ENCODE data around the gene GTPBP4. TPM values are rescaled to one million over a fixed set of nuclear protein-coding genes. Genes with fewer than 3 reads are reported as not detected.
A peak's percentile ranks its signal among the peaks of the same experiment; 100 is the strongest.

GTPBP4 gene
- total RNA-seq, 1 donor from 2014 or later, result 135 TPM

DNA sequence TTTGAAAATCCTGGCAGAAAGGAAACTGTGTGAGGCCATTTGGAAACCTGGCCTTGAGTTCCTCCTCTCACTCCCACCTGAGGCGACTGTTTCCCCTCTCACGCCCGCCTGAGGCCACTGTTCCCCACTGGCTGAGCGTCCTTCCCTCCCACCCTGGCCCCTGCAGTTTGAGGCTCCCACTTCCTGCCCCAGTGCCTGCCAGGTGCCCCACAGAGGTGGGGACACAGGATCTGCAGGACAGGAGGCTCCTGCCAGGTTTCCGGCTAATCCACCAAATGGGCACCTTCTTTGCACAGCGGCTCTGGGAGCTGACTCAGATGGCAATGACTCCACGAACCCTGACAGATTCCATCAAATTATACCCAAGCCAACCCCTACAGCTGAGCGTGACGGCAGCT lies 32.4 kb upstream of the GTPBP4 start:
- Mint-ChIP-seq H3K9me3 (no peaks in the 10 kb centered on the region), H3K27me3 (ENCODE audit: low read depth) (peaks cover 10% of the 10 kb centered on the region), H3K4me1 (ENCODE audit: low read depth) (no peaks in the 10 kb centered on the region), H3K36me3 (ENCODE audit: low read depth) (no peaks in the 10 kb centered on the region), H3K4me3 (ENCODE audit: low read depth) (no peak overlapping the region), H3K27ac (no peak overlapping the region)
- no peak for DNase-seq (ENCODE audit: low spot score)
- intact Hi-C loops (cut with micrococcal nuclease), result no loop called here

GRCh38 chr10:958106-958505 lies 30.1 kb upstream of the GTPBP4 start:
- Mint-ChIP-seq H3K27ac (no peak overlapping the region), H3K4me3 (ENCODE audit: low read depth) (no peak overlapping the region), H3K4me1 (ENCODE audit: low read depth) (no peaks in the 10 kb centered on the region), H3K27me3 (ENCODE audit: low read depth) (peaks cover 5% of the 10 kb centered on the region), H3K9me3 (no peaks in the 10 kb centered on the region), H3K36me3 (ENCODE audit: low read depth) (no peaks in the 10 kb centered on the region)
- DNase-seq (ENCODE audit: low spot score), result no peak
- intact Hi-C loops (cut with micrococcal nuclease), result no loop called here

GRCh38 chr10:958856-959255 lies 29.4 kb upstream of the GTPBP4 start:
- intact Hi-C loops (cut with micrococcal nuclease), result no loop called here
- Mint-ChIP-seq H3K27ac (no peak overlapping the region), H3K4me1 (ENCODE audit: low read depth) (no peaks in the 10 kb centered on the region), H3K9me3 (no peaks in the 10 kb centered on the region), H3K4me3 (ENCODE audit: low read depth) (no peak overlapping the region), H3K27me3 (ENCODE audit: low read depth) (peaks cover 5% of the 10 kb centered on the region), H3K36me3 (ENCODE audit: low read depth) (no peaks in the 10 kb centered on the region)
- no peak for DNase-seq (ENCODE audit: low spot score)

GRCh38 chr10:962342-962741 lies 25.9 kb upstream of the GTPBP4 start:
- H3K9me3 Mint-ChIP-seq, result peaks cover 12% of the 10 kb centered on the region
- peaks cover 7% of the 10 kb centered on the region for H3K27me3 Mint-ChIP-seq (ENCODE audit: low read depth)
- intact Hi-C loops (cut with micrococcal nuclease), result no loop called here
- no peak for DNase-seq (ENCODE audit: low spot score)
- H3K27ac Mint-ChIP-seq, result no peak overlapping the region
- H3K4me1 Mint-ChIP-seq (ENCODE audit: low read depth), result peaks cover 9% of the 10 kb centered on the region
- H3K36me3 Mint-ChIP-seq (ENCODE audit: low read depth), result no peaks in the 10 kb centered on the region
- no peak overlapping the region for H3K4me3 Mint-ChIP-seq (ENCODE audit: low read depth)

- no peak overlapping the region for H3K27ac Mint-ChIP-seq
- no peak for DNase-seq (ENCODE audit: low spot score)
- H3K27me3 Mint-ChIP-seq (ENCODE audit: low read depth), result peaks cover 7% of the 10 kb centered on the region
- H3K9me3 Mint-ChIP-seq, result peaks cover 13% of the 10 kb centered on the region
- no peak overlapping the region for H3K4me3 Mint-ChIP-seq (ENCODE audit: low read depth)
- H3K36me3 Mint-ChIP-seq (ENCODE audit: low read depth), result no peaks in the 10 kb centered on the region
- peaks cover 10% of the 10 kb centered on the region for H3K4me1 Mint-ChIP-seq (ENCODE audit: low read depth)
- intact Hi-C loops (cut with micrococcal nuclease), result no loop called here
These were observed 25.0 kb upstream of the GTPBP4 start for GRCh38 chr10:963186-963585.

- no peak overlapping the region for H3K4me3 Mint-ChIP-seq (ENCODE audit: low read depth)
- DNase-seq (ENCODE audit: low spot score), result no peak
- intact Hi-C loops (cut with micrococcal nuclease), result no loop called here
- peaks cover 10% of the 10 kb centered on the region for H3K4me1 Mint-ChIP-seq (ENCODE audit: low read depth)
- peaks cover 13% of the 10 kb centered on the region for H3K9me3 Mint-ChIP-seq
- H3K27ac Mint-ChIP-seq, result no peak overlapping the region
- no peaks in the 10 kb centered on the region for H3K36me3 Mint-ChIP-seq (ENCODE audit: low read depth)
- H3K27me3 Mint-ChIP-seq (ENCODE audit: low read depth), result peaks cover 11% of the 10 kb centered on the region
These were observed 24.6 kb upstream of the GTPBP4 start for GRCh38 chr10:963655-964054.

DNA sequence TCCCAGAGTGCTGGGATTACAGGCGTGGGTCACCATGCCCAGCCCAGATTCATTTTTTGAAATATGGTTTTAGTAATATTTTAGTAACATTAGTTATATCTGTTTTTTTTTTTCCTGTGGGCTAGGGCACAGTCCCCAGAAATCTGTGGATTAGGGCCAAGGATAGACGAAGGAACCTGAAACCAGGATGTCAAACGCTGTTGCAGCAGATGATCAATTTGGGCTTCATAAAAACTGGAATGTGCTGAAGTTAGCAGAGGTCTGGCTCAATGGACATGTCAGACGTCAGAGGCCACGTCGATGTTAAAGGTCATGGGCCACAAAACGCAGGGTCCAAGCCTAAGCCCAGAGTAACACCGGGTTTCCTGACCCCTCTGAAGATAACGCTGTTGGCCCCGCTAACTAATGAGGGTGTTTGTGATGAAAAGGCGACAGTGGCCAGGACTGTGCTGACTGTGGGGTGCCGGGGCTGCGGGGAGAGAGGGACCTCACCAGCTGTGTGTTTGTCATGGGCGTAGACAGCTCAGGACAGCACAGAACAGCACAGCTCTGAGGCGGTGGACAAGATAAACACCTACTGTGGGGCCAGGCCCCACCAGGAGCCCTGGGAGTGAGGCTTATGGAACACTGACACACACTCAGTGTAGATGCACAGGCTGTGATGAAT lies 23.8 kb upstream of the GTPBP4 start:
- DNase-seq (ENCODE audit: low spot score), result no peak
- H3K4me1 Mint-ChIP-seq (ENCODE audit: low read depth), result peaks cover 10% of the 10 kb centered on the region
- no peaks in the 10 kb centered on the region for H3K36me3 Mint-ChIP-seq (ENCODE audit: low read depth)
- peaks cover 19% of the 10 kb centered on the region for H3K27me3 Mint-ChIP-seq (ENCODE audit: low read depth)
- intact Hi-C loops (cut with micrococcal nuclease), result no loop called here
- peaks cover 13% of the 10 kb centered on the region for H3K9me3 Mint-ChIP-seq
- no peak overlapping the region for H3K4me3 Mint-ChIP-seq (ENCODE audit: low read depth)
- H3K27ac Mint-ChIP-seq, result no peak overlapping the region

GRCh38 chr10:964988-965417 lies 23.2 kb upstream of the GTPBP4 start:
- Mint-ChIP-seq H3K36me3 (ENCODE audit: low read depth) (no peaks in the 10 kb centered on the region), H3K4me3 (ENCODE audit: low read depth) (no peak overlapping the region), H3K9me3 (peaks cover 13% of the 10 kb centered on the region), H3K27ac (no peak overlapping the region), H3K27me3 (ENCODE audit: low read depth) (peaks cover 22% of the 10 kb centered on the region), H3K4me1 (ENCODE audit: low read depth) (peaks cover 10% of the 10 kb centered on the region)
- DNase-seq (ENCODE audit: low spot score), result no peak
- intact Hi-C loops (cut with micrococcal nuclease), result no loop called here

- Mint-ChIP-seq H3K27ac (peak overlapping the region; percentile 47), H3K27me3 (ENCODE audit: low read depth) (peaks cover 27% of the 10 kb centered on the region), H3K9me3 (peaks cover 13% of the 10 kb centered on the region), H3K36me3 (ENCODE audit: low read depth) (no peaks in the 10 kb centered on the region), H3K4me3 (ENCODE audit: low read depth) (no peak overlapping the region), H3K4me1 (ENCODE audit: low read depth) (peaks cover 10% of the 10 kb centered on the region)
- intact Hi-C loops (cut with micrococcal nuclease), result no loop called here
- no peak for DNase-seq (ENCODE audit: low spot score)
These were observed 21.6 kb upstream of the GTPBP4 start for GRCh38 chr10:966466-967235.

GRCh38 chr10:968546-969199 lies 19.6 kb upstream of the GTPBP4 start:
- peaks cover 31% of the 10 kb centered on the region for H3K27me3 Mint-ChIP-seq (ENCODE audit: low read depth)
- intact Hi-C loops (cut with micrococcal nuclease), result no loop called here

GRCh38 chr10:969473-970150 lies 18.6 kb upstream of the GTPBP4 start:
- DNase-seq (ENCODE audit: low spot score), result no peak
- Mint-ChIP-seq H3K27me3 (ENCODE audit: low read depth) (peaks cover 31% of the 10 kb centered on the region), H3K36me3 (ENCODE audit: low read depth) (no peaks in the 10 kb centered on the region), H3K4me1 (ENCODE audit: low read depth) (peaks cover 10% of the 10 kb centered on the region), H3K4me3 (ENCODE audit: low read depth) (no peak overlapping the region), H3K27ac (no peak overlapping the region), H3K9me3 (peaks cover 13% of the 10 kb centered on the region)
- intact Hi-C loops (cut with micrococcal nuclease), result no loop called here

More at GRCh38 chr10:968546-969199, 19.6 kb upstream of the GTPBP4 start:
- no peak overlapping the region for H3K4me3 Mint-ChIP-seq (ENCODE audit: low read depth)
- no peak for DNase-seq (ENCODE audit: low spot score)
- peaks cover 10% of the 10 kb centered on the region for H3K4me1 Mint-ChIP-seq (ENCODE audit: low read depth)
- H3K27ac Mint-ChIP-seq, result no peak overlapping the region
- peaks cover 13% of the 10 kb centered on the region for H3K9me3 Mint-ChIP-seq
- no peaks in the 10 kb centered on the region for H3K36me3 Mint-ChIP-seq (ENCODE audit: low read depth)

DNA sequence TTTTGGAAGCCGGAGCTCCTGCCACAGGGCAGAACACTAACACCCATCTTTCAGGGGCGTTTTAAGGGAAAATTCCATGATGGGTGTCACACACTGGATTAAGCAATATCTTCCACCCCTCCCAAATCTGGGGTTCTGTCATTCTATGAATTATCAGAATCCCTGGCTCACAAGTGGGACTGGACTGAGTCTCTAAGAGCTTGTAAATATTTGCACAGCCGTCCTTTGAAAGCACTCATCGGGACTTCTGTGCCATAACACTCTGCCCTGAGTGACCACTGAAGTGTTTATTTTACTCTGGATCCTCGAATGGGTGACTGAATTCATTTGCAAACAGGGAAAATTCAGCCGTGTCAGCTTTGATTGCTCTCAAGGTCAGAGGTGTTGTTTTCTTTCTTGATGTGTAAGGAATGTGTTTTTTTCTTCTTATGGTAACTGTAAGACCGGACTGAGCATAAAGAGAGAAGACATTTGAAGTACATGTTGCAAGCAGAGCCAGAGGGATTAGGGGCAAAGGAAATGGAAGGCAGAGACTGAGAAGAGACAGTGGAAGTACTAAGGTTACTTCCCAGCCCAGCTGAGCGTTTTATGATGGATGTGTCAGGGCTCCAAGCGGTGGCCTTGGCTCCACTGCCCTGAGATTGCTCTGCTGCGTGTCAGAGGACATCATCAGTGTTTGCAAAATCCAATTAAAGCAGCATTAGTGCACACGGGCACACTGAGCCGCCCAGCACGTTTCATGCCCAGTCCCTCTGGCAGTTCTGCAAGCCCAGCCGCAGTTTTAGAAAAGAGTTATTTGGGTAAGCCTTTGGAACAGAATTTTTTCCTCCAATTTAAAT lies 17.7 kb upstream of the GTPBP4 start:
- Mint-ChIP-seq H3K27me3 (ENCODE audit: low read depth) (peaks cover 31% of the 10 kb centered on the region), H3K4me3 (ENCODE audit: low read depth) (no peak overlapping the region), H3K27ac (no peak overlapping the region), H3K4me1 (ENCODE audit: low read depth) (peaks cover 10% of the 10 kb centered on the region), H3K9me3 (peaks cover 13% of the 10 kb centered on the region), H3K36me3 (ENCODE audit: low read depth) (no peaks in the 10 kb centered on the region)
- intact Hi-C loops (cut with micrococcal nuclease), result no loop called here
- no peak for DNase-seq (ENCODE audit: low spot score)

Measured in activated T-helper 2 cell treated with anti-CD3 and anti-CD28 coated beads, Interferon-gamma antibody, Interleukin-2, Interleukin-4, amounts not matched to agents 10 μg/mL and 5 μg/mL and 100 μg/mL, durations not matched to agents 14 hours and 24 hours and 36 hours (primary cell).